A204.1 (cell line): ENCODE measurements around the gene SERPINA1.
"Not testable (repeated sequence)": the region's sequence is repeated elsewhere in the genome, so short reads cannot be mapped to it uniquely, and the experiment has no call there.

Experiments
- FAIRE-seq: peaks from 2 replicates; lab custom pipeline; 2012; peaks lifted over from hg19 to GRCh38; lab: Jason Lieb, UNC

The SERPINA1 gene

GRCh38 chr14:94382716-94383596 is 5.4 kb downstream of the SERPINA1 start:
- no peak for FAIRE-seq

DNA sequence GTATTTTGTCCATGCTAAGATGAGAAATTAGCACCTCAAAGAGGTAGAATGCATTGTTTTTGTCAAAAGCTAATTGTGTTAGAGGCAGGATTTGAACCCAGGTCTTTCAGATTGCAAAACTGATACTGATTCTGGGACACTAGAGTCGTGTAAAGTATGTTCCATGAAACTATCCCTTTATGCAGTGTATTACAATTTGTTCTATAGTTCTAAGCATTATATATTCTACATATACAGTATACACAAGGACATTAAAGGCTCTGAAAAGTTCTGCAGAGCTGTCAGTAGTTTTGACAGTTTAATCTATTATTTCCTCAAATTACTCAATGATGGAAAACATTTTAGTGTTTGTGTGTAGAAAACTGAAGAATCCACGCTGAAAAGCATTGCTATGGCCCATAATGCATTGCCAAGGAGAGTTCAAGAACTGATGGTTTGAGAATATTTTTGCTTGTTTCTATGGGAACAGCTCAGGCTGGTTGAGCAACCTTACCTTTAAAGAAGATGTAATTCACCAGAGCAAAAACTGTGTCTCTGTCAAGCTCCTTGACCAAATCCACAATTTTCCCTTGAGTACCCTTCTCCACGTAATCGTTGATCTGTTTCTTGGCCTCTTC is 6.2 kb downstream of the SERPINA1 start:
- no peak for FAIRE-seq

GRCh38 chr14:94381149-94382030 is 7.0 kb downstream of the SERPINA1 start:
- no peak for FAIRE-seq

GRCh38 chr14:94380225-94381148 is 7.9 kb downstream of the SERPINA1 start:
- no peak for FAIRE-seq

- no peak for FAIRE-seq
Observed at GRCh38 chr14:94379291-94380224, 8.8 kb downstream of the SERPINA1 start.

DNA sequence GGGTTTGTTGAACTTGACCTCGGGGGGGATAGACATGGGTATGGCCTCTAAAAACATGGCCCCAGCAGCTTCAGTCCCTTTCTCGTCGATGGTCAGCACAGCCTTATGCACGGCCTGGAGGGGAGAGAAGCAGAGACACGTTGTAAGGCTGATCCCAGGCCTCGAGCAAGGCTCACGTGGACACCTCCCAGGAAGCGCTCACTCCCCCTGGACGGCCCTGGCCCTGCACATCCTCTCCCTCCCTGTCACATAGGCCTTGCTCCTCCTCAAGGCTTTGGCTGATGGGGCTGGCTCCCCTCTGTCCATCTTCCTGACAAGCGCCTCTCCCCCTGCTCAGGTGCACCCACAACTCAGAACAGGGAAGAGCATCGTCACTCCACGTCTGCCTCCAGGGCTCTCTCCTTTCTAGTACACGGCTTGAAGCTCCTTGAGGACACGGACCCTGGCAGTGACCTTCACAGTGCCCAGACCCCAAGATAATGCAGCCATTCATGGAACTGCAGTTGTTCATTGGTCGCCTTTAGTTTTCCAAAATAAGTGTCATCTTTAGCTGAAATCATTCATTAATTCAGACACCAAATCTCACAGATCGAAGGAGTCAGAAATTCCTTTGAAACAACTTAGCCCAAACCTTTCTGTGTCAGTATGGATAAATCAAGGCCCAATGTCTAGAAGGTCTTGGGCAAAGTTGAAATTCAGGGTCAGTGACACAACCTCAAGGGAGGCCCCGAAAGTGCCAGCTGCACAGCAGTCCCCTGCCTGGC is 9.7 kb downstream of the SERPINA1 start:
- FAIRE-seq: no peak

DNA sequence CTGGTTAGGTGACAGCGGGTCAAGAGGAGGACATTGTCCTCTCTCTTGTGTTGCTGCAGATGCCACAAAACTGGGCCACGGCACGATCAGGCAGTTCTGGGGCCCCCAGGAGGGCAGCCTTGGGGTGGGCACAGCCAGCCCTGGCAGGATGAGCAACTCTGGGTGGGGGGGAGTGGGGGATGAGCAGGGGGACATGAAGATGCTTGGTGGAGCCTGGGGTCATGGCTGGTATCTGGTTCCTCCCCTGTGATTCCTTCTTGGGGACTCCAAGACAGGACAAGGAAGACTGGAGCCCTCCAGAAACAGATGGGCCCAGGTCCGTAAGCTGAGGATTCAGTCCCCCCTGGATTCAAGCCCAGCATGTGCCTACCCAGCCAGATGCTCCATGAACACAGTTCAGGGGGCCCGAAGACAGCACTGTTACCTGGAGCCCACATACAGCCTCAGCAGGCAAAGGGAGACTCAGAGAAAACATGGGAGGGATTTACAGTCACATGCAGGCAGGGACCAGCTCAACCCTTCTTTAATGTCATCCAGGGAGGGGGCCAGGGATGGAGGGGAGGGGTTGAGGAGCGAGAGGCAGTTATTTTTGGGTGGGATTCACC is 10.4 kb downstream of the SERPINA1 start:
- FAIRE-seq: no peak

DNA sequence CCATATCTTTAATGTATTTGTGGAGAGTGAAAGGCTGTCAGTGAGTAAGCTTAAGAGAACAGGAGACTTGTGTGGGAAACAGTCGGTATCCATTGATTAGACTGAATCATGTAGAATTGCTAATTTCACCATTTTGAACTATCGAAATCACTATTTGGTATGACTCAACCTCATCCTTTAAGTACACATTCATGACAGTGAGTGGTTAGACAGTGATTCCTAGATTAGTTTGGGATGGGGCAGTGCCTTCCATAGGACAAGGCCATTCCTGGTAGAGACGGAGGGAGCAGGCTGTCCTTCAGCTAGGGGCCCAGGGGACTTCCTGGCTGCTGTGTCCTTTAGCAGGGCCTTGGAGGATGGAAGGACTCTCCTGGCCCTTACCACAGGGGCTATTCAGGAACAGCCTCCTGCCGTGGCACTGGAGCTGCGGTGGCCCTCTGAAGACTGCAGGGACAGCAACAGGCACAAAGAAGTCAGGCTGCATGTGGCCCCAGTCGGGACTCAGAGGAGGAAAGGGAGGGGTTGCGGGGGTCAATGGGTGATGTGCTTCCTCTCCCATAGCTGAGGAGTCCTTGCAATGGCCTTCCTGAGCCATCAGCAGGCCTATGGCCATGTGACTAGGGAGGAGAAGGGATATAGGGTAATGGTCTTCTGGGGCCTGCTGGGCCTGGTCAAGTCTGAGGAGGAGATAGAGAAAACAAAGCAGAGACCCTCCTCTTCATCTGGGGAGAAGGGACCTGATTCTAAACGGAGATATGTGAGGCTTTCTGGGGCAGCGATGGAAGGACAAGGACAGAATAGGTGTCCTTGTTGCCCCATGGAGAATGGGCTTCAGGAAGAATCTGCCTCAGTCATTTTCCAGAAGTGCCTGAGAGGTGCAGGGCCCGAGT is 11.2 kb downstream of the SERPINA1 start:
- FAIRE-seq: no peak

DNA sequence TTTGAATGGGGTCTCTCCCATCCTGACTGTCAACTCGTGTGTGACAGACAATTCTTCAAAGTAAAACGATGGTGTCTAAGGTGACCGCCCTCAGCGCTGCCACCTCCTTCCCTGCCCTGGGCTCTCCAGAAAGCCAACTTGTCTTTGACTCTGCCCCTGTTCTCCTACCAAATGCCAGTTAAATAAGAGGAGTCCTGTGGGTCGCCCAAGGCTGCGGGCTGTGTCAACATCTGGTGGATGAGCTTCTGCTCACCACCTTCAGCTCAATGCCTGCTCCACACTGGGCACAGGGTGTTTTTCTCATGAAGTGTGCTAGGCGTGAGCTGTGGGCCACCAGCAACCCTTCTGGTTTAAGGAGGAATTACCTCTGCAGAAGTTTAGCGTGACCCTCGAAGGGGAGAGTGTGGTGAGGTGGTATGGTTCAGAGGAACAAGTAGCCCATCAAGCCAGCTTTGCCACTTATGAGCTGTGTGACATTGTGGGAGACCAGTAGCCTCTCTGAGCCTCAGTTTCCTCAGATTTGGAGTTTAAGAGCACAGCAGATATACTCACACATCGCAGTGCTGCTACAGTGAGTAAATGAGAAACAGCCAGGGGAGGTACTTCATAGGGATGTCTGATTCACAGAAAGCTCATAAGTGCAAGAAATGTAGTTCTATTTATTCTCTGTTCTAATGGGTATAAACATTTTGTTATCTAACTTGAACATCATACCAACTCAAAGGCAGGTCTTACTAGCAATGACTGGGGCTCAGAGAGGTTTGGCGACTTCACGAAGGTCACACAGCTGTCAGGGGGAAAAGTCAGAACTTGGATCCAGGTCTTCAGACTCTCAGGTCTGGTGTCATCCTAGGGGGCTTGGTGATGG is 12.1 kb downstream of the SERPINA1 start:
- FAIRE-seq: no peak

DNA sequence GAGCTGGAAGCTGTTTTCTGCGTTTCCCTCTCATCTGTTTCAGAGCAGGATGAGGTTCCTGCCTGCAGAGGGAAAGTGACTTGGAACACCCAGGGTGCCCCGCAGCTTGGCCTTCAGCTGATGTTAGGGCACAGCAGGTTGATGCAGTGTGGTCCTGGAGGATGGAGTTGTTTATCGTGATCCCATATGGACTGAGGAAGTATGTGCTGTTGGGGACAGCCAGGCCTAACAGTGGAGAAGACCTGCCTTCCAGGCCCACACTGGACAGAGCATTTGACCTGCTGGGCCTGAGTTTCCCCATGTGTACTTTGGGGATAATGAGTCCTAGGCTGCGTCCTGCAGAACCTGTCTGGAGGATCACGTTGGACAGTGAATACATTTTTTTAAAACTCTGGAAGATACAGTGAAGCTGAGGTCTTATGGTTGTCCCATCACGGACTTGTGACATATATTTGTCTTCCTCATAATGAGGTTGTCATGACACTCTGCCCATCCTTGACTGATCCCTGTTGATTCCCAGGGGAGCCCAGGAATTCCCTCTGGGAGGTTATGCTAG is 12.8 kb downstream of the SERPINA1 start:
- FAIRE-seq: no peak

- no peak for FAIRE-seq
Observed at GRCh38 chr14:94374749-94375260, 13.6 kb downstream of the SERPINA1 start.

- FAIRE-seq: no peak
Observed at GRCh38 chr14:94374116-94374515, 14.3 kb downstream of the SERPINA1 start.

GRCh38 chr14:94373708-94374107 is 14.7 kb downstream of the SERPINA1 start:
- no peak for FAIRE-seq

DNA sequence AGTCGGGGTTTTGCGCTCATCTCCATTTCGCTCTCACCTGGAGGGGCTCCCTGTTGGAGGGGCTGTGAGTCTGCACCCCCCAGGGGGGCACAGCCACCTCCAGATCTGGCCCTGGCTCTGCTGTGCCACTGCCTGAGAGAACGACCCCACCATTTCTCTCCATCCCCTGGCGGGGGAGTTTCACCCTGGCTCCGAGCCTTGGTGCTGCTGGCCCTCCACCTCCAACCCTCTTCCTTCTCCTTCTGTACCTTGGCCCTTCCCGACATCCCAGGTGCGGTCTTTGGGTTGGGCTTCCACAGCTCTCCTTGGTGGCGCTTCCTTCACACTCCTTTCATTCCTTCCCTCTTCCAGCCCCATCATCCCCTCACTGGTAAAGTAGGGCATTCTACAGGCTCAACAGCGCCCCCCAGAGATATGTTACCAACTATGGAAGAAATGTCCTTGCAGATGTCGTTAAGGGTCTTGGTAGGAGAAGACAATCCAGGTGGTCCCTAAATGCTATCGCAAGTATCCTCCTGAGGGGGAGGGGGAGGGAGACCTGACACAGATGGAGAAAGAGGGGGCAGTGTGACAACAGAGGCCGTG is 16.3 kb downstream of the SERPINA1 start:
- no peak for FAIRE-seq

- FAIRE-seq: no peak
Observed at GRCh38 chr14:94370524-94370910, 17.9 kb downstream of the SERPINA1 start.

DNA sequence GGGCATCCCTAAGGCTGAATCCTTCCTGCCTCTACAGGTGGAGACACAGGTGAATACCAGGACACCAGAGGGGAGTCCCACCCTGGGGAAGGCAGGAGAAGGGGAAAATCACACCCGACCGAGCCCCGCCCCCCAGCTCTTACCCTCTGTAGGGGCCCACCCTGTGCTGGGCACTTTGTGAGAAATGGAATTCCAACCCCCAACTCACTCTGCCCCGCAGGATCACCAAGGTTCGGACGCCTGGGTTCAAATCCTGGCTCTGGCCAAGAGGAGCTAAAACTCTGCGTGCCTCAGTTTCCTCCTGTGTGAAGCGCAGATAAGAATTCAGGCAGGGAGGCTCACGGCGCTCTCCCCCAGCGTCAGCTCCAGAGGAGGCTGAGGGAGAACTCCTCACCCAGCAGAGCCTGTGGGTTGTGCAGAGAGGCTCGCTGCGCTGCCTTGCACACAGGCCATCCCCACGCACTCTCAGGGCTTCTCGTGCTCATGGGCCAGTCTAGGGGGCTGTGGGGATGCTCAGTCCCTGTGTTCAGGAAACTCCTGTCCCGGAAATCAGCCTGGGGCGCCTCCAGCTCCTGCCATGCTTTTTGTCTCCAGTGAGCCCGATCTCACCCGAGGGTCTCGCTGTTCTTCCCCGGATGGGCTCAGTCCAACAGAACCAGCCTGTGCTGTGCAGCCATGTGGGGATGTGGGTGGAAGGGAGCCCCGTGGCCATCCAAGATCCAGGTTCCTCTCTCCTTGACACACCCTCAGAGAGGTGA is 18.5 kb downstream of the SERPINA1 start:
- not testable (repeated sequence) for FAIRE-seq
